H1 (cell line): ENCODE results near the gene RBBP6. TPM values are rescaled to one million over a fixed set of nuclear protein-coding genes. Genes with fewer than 3 reads are reported as not detected.

Experiments used
- CTCF ChIA-PET: fragments of 300-600 bp; sonication (Branson Sonifier 250); formaldehyde crosslinking; loops from one replicate; lab custom pipeline; 2021; ENCODE audit not compliant: partially characterized antibody; lab: Charles Lee
- POLR2A ChIA-PET: fragments of 300-600 bp; sonication (Branson Sonifier 250); formaldehyde crosslinking; loops from one replicate; lab custom pipeline; 2021; ENCODE audit warnings: inconsistent platforms; ENCODE audit not compliant: partially characterized antibody; lab: Charles Lee
- DNase-seq, 2 experiments: peaks; one replicate each; pipeline versions ENCODE4 v3.0.0 to v3.0.0-alpha.2; 2010 to 2022; ENCODE audit warnings: low spot score in 2 of 2, low read depth in 1 of 2, mixed read lengths in 1 of 2
- FAIRE-seq: peaks from 2 replicates; lab custom pipeline; 2011; peaks lifted over from hg19 to GRCh38; lab: Jason Lieb, UNC
- H2AFZ ChIP-seq: 2 replicates; pipeline ENCODE4 v1.8.1; 2012; ENCODE audit warnings: low read length, inconsistent platforms
- H2AK5ac ChIP-seq: 2 replicates; pipeline ENCODE4 v1.6.1; 2013; ENCODE audit warnings: low read depth, low read length
- H2BK120ac ChIP-seq: replicated peaks from 2 replicates; pipeline ENCODE3; 2013; ENCODE audit warnings: low read depth, low read length, inconsistent platforms
- H2BK12ac ChIP-seq: 2 replicates; pipeline ENCODE4 v1.6.1; 2013; ENCODE audit warnings: low read depth, low read length
- H2BK15ac ChIP-seq: 2 replicates; pipeline ENCODE4 v1.6.1; 2013; ENCODE audit warnings: low read length
- H2BK20ac ChIP-seq: 2 replicates; pipeline ENCODE4 v1.6.1; 2013; ENCODE audit warnings: low read length
- H2BK5ac ChIP-seq: 2 replicates; pipeline ENCODE4 v1.6.1; 2013; ENCODE audit warnings: low read depth, low read length
- H3K14ac ChIP-seq: 2 replicates; pipeline ENCODE4 v1.6.1; 2013; ENCODE audit warnings: inconsistent platforms; ENCODE audit not compliant: insufficient read length
- H3K18ac ChIP-seq: 2 replicates; pipeline ENCODE4 v1.6.1; 2013; ENCODE audit warnings: low read length; ENCODE audit errors: extremely low read depth
- H3K23ac ChIP-seq: 2 replicates; pipeline ENCODE4 v1.6.1; 2013; ENCODE audit warnings: inconsistent platforms; ENCODE audit not compliant: insufficient read length
- H3K23me2 ChIP-seq: 2 replicates; pipeline ENCODE4 v1.6.1; 2013; ENCODE audit warnings: low read depth, low read length
- H3K27ac ChIP-seq: 2 replicates; pipeline ENCODE4 v1.6.1; 2011; ENCODE audit warnings: low read depth, low read length, inconsistent platforms
- H3K27me3 ChIP-seq, 4 experiments: replicated peaks in 1 of 4; 1 replicate in 1 of 4; 2 replicates in 3 of 4; pipeline versions ENCODE4 v1.6.1 to v1.8.1; 2011 to 2013; ENCODE audit warnings: low read length in 3 of 4, mild to moderate bottlenecking in 3 of 4, inconsistent platforms in 2 of 4, mixed read lengths in 2 of 4, moderate library complexity in 1 of 4; ENCODE audit not compliant: control insufficient read depth in 3 of 4, insufficient read depth in 3 of 4; ENCODE audit errors: extremely low read depth in 1 of 4
- H3K36me3 ChIP-seq, 4 experiments: 2 replicates each; pipeline versions ENCODE4 v1.6.1 to v1.8.1; 2011 to 2013; ENCODE audit warnings: mild to moderate bottlenecking in 4 of 4, low read length in 3 of 4, moderate library complexity in 2 of 4, control low read depth in 1 of 4, inconsistent platforms in 1 of 4; ENCODE audit not compliant: insufficient read depth in 4 of 4, control insufficient read depth in 2 of 4
- H3K4ac ChIP-seq: replicated peaks from 2 replicates; pipeline ENCODE3; 2013; ENCODE audit warnings: low read length, low read depth, mixed read lengths, inconsistent platforms; ENCODE audit not compliant: insufficient read length
- H3K4me1 ChIP-seq, 4 experiments: replicated peaks in 1 of 4; 1 replicate in 1 of 4; 2 replicates in 3 of 4; pipeline versions ENCODE4 v1.6.1 to v1.8.1; 2011 to 2013; ENCODE audit warnings: low read length in 3 of 4, inconsistent platforms in 2 of 4, mixed read lengths in 1 of 4; ENCODE audit not compliant: insufficient read depth in 4 of 4, control insufficient read depth in 3 of 4
- H3K4me2 ChIP-seq, 2 experiments: 2 replicates each; pipeline versions ENCODE4 v1.6.1 to v1.8.1; 2011 to 2013; ENCODE audit warnings: low read depth in 2 of 2, low read length in 2 of 2, control low read depth in 1 of 2, inconsistent platforms in 1 of 2, mild to moderate bottlenecking in 1 of 2; ENCODE audit not compliant: insufficient read depth in 1 of 2
- H3K4me3 ChIP-seq, 4 experiments: fragments of 200-600, 300-600 bp in 1 of 4; sonication (generic), shearing (Covaris generic), sonication (Bioruptor Twin) in 1 of 4; 2 replicates each; pipeline versions ENCODE4 v1.5.1 to v1.8.1; 2011 to 2016; ENCODE audit warnings: low read length in 4 of 4, low read depth in 3 of 4, control low read depth in 2 of 4, inconsistent platforms in 2 of 4, mild to moderate bottlenecking in 2 of 4, mixed read lengths in 1 of 4, moderate library complexity in 1 of 4; ENCODE audit not compliant: insufficient read depth in 2 of 4; ENCODE audit errors: extremely low read depth in 1 of 4
- H3K56ac ChIP-seq: replicated peaks from 2 replicates; pipeline ENCODE3; 2013; ENCODE audit warnings: low read depth, mild to moderate bottlenecking, mixed read lengths, low read length, inconsistent platforms; ENCODE audit not compliant: insufficient read length
- H3K79me1 ChIP-seq: 2 replicates; pipeline ENCODE4 v1.6.1; 2013; ENCODE audit warnings: low read depth, low read length, control low read depth
- H3K79me2 ChIP-seq, 2 experiments: 2 replicates each; pipeline versions ENCODE4 v1.6.1 to v1.8.1; 2012 to 2013; ENCODE audit warnings: low read length in 2 of 2, mild to moderate bottlenecking in 2 of 2, inconsistent platforms in 1 of 2; ENCODE audit not compliant: insufficient read depth in 2 of 2, control insufficient read depth in 1 of 2
- H3K9ac ChIP-seq, 4 experiments: replicated peaks in 1 of 4; 1 replicate in 1 of 4; 2 replicates in 3 of 4; pipeline versions ENCODE4 v1.6.1 to v1.8.1; 2011 to 2013; ENCODE audit warnings: low read depth in 3 of 4, low read length in 3 of 4, control low read depth in 2 of 4, mild to moderate bottlenecking in 2 of 4, moderate library complexity in 2 of 4, inconsistent platforms in 1 of 4; ENCODE audit errors: extremely low read depth in 1 of 4
- H3K9me3 ChIP-seq, 2 experiments: 2 replicates each; pipeline versions ENCODE4 v1.6.1 to v1.8.1; 2012 to 2013; ENCODE audit warnings: mild to moderate bottlenecking in 2 of 2, moderate library complexity in 2 of 2, control low read depth in 1 of 2, inconsistent platforms in 1 of 2, low read depth in 1 of 2, low read length in 1 of 2, mixed read lengths in 1 of 2; ENCODE audit not compliant: insufficient read depth in 2 of 2
- H4K20me1 ChIP-seq, 2 experiments: replicated peaks in 1 of 2; 2 replicates each; pipeline versions ENCODE3 to v1.8.1; 2011 to 2013; ENCODE audit warnings: inconsistent platforms in 2 of 2, low read length in 2 of 2, mild to moderate bottlenecking in 1 of 2; ENCODE audit not compliant: insufficient read depth in 2 of 2, control insufficient read depth in 1 of 2
- H4K5ac ChIP-seq: 2 replicates; pipeline ENCODE4 v1.6.1; 2013; ENCODE audit warnings: low read length, low read depth, mixed read lengths, inconsistent platforms; ENCODE audit not compliant: insufficient read length
- H4K8ac ChIP-seq: 2 replicates; pipeline ENCODE4 v1.8.0; 2013; ENCODE audit warnings: mild to moderate bottlenecking, moderate library complexity, low read length, inconsistent platforms; ENCODE audit not compliant: insufficient read depth; ENCODE audit errors: extremely low read depth
- H4K91ac ChIP-seq: replicated peaks from 2 replicates; pipeline ENCODE3; 2013; ENCODE audit warnings: low read length, mixed read lengths, inconsistent platforms; ENCODE audit not compliant: insufficient read length
- ASH2L ChIP-seq: fragments of 200-600, 300-600 bp; sonication (generic); IDR thresholded peaks from one replicate; pipeline ENCODE4 v1.7.1; 2017; ENCODE audit warnings: low read length
- CBX5 ChIP-seq: fragments of 300-800, 300-1000 bp; sonication (generic); IDR thresholded peaks from 2 replicates; pipeline ENCODE4 v1.7.1; 2016; ENCODE audit warnings: antibody characterized with exemption, low read length, low read depth
- CHD1 ChIP-seq: IDR thresholded peaks from 2 replicates; pipeline ENCODE4 v1.6.1; 2012; ENCODE audit warnings: low read depth, low read length, improper control_type of control experiment
- CREB1 ChIP-seq: IDR thresholded peaks from 2 replicates; pipeline ENCODE4 v1.6.1; 2012; ENCODE audit warnings: inconsistent platforms
- GABPA ChIP-seq: IDR thresholded peaks from 2 replicates; pipeline ENCODE4 v1.6.1; 2011; ENCODE audit warnings: mild to moderate bottlenecking, low read length, moderate library complexity, borderline replicate concordance; ENCODE audit not compliant: insufficient read depth
- KDM4A ChIP-seq: IDR thresholded peaks from one replicate; pipeline ENCODE4 v1.7.1; 2012; ENCODE audit warnings: low read depth, mild to moderate bottlenecking, moderate library complexity, low read length, inconsistent platforms; ENCODE audit not compliant: severe bottlenecking
- RNF2 ChIP-seq: fragments of 200-900, 300-1000 bp; sonication (generic); IDR thresholded peaks from 2 replicates; pipeline ENCODE4 v1.7.1; 2016; ENCODE audit warnings: borderline replicate concordance, low read depth, mild to moderate bottlenecking, antibody characterized with exemption, low read length; ENCODE audit not compliant: poor library complexity, severe bottlenecking; ENCODE audit errors: missing control alignments
- SAP30 ChIP-seq: fragments of 300-600 bp; sonication (generic); IDR thresholded peaks from 2 replicates; pipeline ENCODE4 v1.7.1; 2012; ENCODE audit warnings: low read length, moderate library complexity, mild to moderate bottlenecking, inconsistent platforms; ENCODE audit not compliant: insufficient read depth, insufficient replicate concordance
- SP4 ChIP-seq: IDR thresholded peaks from 2 replicates; pipeline ENCODE4 v1.6.1; 2012; ENCODE audit warnings: low read length, inconsistent platforms
- TCF12 ChIP-seq: IDR thresholded peaks from 2 replicates; pipeline ENCODE4 v1.6.1; 2011; ENCODE audit warnings: low read depth, mild to moderate bottlenecking, low read length
- TEAD4 ChIP-seq: IDR thresholded peaks from 2 replicates; pipeline ENCODE4 v1.6.1; 2012; ENCODE audit warnings: low read depth, low read length, inconsistent platforms, mixed read lengths
- ZNF274 ChIP-seq: IDR thresholded peaks from 2 replicates; pipeline ENCODE4 v1.7.0; 2012; ENCODE audit warnings: low read length, borderline replicate concordance; ENCODE audit errors: extremely low read depth
- WGBS, 2 experiments: shearing (Covaris generic) in 1 of 2; methylation state at CpG; one replicate each; pipeline versions ENCODE4 v1.1.6 to v1.1.7; 2013 to 2015; ENCODE audit warnings: low lambda C conversion rate in 2 of 2, mixed read lengths in 2 of 2, inconsistent platforms in 1 of 2, low coverage in 1 of 2, missing lambda C conversion rate in 1 of 2; ENCODE audit not compliant: insufficient replicate concordance in 2 of 2, insufficient coverage in 1 of 2, insufficient read length in 1 of 2; ENCODE audit errors: extremely low coverage in 1 of 2, missing lambda C conversion rate in 1 of 2; 5-methylcytosine and 5-hydroxymethylcytosine counted together
- polyA plus RNA-seq, 7 experiments: library from polyadenylated mRNA; depleted of rRNA in 3 of 7; stranded (reverse) in 5 of 7; unstranded in 2 of 7; fragments of >200 nt in 5 of 7; fragments of 200-250 nt in 2 of 7; gene quantifications; 1 replicate in 5 of 7; 2 replicates in 1 of 7; 4 replicates in 1 of 7; pipeline versions ENCODE4 v1.2.1 to v1.2.3, GENCODE V29; 2011 to 2013; ENCODE audit warnings: missing spikeins in 2 of 7, mixed read lengths in 2 of 7
- total RNA-seq: library from RNA; stranded (reverse); fragmentation: NEBNext Ultra II Directional; extraction: Animal tissue kit (Norgen Biotek cat#: 25700); gene quantifications from 2 replicates; pipeline ENCODE4 v1.2.1, GENCODE V29; 2021

Gene RBBP6
- total and polyA plus RNA-seq, 2 of the 8 experiments (the other 6 are each of a cell fraction or from before 2014, with no cell fraction given): 22.5 to 54.5 TPM

DNA sequence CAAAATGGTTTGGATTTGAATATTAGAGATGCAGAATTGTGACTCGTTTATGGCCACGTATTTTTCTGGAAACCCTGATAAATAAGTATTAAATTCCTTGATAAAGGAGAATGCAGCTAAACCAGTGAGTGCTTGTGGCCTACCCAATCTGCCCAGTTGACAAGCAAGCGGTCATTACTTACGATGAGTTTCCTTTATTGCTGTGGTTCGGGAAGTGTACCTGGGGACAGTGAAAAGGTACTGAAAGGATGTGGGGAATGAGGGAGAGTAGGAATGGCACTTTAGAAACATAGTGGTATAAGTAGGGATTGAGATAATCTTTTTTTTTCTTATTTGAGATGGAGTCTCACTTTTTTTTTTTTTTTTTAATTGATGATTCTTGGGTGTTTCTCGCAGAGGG lies 33.8 kb downstream of the RBBP6 start:
- Histone ChIP-seq H2BK5ac (no peak overlapping the region), H3K4me3 (no peak overlapping the region), H2AK5ac (no peak overlapping the region), H2BK120ac (no peak overlapping the region), H3K23me2 (no peaks in the 10 kb centered on the region), H3K4me1 (no peaks in the 10 kb centered on the region), H2BK20ac (no peak overlapping the region), H3K27ac (no peak overlapping the region), H3K56ac (no peak overlapping the region), H3K27me3 (no peaks in the 10 kb centered on the region), H2BK12ac (no peak overlapping the region), H3K9ac (no peak overlapping the region), H4K5ac (no peak overlapping the region), H3K4ac (no peak overlapping the region), H3K36me3 (peaks cover 16 to 50% (median 36%) of the 10 kb centered on the region in 4 experiments; a peak in 7 of 8 replicates), H3K18ac (no peak overlapping the region), H4K20me1 (no peaks in the 10 kb centered on the region), H3K4me2 (no peak overlapping the region), H3K79me1 (no peaks in the 10 kb centered on the region), H3K9me3 (peaks cover 2 to 12% of the 10 kb centered on the region in 2 experiments; a peak in 2 of 4 replicates), H3K23ac (no peak overlapping the region), H3K14ac (no peak overlapping the region), H4K91ac (no peak overlapping the region), H3K79me2 (no peaks in the 10 kb centered on the region), H2BK15ac (no peak overlapping the region), H2AFZ (no peak overlapping the region), H4K8ac (no peak overlapping the region)
- ChIA-PET POLR2A (no interaction called here), CTCF (no interaction called here)
- DNase-seq (no peak), FAIRE-seq (no peak)
- WGBS, 2 experiments: 94% methylated on average over 6 of the region's 6 CpGs; no CpG with 5 or more reads in 1 of the 2 experiments
- TF ChIP-seq TCF12 (no peak), TEAD4 (no peak), SP4 (no peak), ASH2L (no peak), CHD1 (no peak), CBX5 (no peak), GABPA (no peak), KDM4A (no peak), CREB1 (no peak), ZNF274 (no peak), SAP30 (no peak), RNF2 (no peak)
